Mesodermal cell (in vitro differentiated cells): ENCODE measurements around the gene REXO1. TPM values are rescaled to one million over a fixed set of nuclear protein-coding genes. Genes with fewer than 3 reads are reported as not detected.
"Not testable (repeated sequence)": the region's sequence is repeated elsewhere in the genome, so short reads cannot be mapped to it uniquely, and the experiment has no call there.

Experiments used
- H3K27ac ChIP-seq: 2 replicates; pipeline ENCODE4 v1.7.0; 2013; ENCODE audit warnings: mild to moderate bottlenecking, low read depth, low read length, moderate library complexity; ENCODE audit not compliant: severe bottlenecking
- H3K36me3 ChIP-seq: 2 replicates; pipeline ENCODE4 v1.7.1; 2013; ENCODE audit warnings: mild to moderate bottlenecking, low read length, moderate library complexity; ENCODE audit not compliant: control insufficient read depth, insufficient read depth
- H3K4me1 ChIP-seq: one replicate; pipeline ENCODE4 v1.7.1; 2013; ENCODE audit warnings: mild to moderate bottlenecking, low read length; ENCODE audit not compliant: insufficient read depth, control insufficient read depth, poor library complexity, severe bottlenecking
- H3K4me3 ChIP-seq: 2 replicates; pipeline ENCODE4 v1.7.0; 2013; ENCODE audit warnings: low read length, control low read depth, mild to moderate bottlenecking; ENCODE audit not compliant: insufficient read depth, poor library complexity, severe bottlenecking; ENCODE audit errors: extremely low read depth
- H3K9me3 ChIP-seq: 2 replicates; pipeline ENCODE4 v1.7.1; 2013; ENCODE audit warnings: mild to moderate bottlenecking, low read length, moderate library complexity; ENCODE audit not compliant: control insufficient read depth
- WGBS, 2 experiments: methylation state at CpG; one replicate each; pipeline ENCODE4 v1.1.5; 2013; ENCODE audit warnings: missing lambda C conversion rate in 2 of 2; ENCODE audit not compliant: insufficient coverage in 2 of 2; 5-methylcytosine and 5-hydroxymethylcytosine counted together
- polyA plus RNA-seq, 2 experiments: library from polyadenylated mRNA; stranded (reverse); fragments of 50-300 nt; gene quantifications; one replicate each; pipeline ENCODE4 v1.2.3, GENCODE V29; 2013

REXO1 gene, protein sequence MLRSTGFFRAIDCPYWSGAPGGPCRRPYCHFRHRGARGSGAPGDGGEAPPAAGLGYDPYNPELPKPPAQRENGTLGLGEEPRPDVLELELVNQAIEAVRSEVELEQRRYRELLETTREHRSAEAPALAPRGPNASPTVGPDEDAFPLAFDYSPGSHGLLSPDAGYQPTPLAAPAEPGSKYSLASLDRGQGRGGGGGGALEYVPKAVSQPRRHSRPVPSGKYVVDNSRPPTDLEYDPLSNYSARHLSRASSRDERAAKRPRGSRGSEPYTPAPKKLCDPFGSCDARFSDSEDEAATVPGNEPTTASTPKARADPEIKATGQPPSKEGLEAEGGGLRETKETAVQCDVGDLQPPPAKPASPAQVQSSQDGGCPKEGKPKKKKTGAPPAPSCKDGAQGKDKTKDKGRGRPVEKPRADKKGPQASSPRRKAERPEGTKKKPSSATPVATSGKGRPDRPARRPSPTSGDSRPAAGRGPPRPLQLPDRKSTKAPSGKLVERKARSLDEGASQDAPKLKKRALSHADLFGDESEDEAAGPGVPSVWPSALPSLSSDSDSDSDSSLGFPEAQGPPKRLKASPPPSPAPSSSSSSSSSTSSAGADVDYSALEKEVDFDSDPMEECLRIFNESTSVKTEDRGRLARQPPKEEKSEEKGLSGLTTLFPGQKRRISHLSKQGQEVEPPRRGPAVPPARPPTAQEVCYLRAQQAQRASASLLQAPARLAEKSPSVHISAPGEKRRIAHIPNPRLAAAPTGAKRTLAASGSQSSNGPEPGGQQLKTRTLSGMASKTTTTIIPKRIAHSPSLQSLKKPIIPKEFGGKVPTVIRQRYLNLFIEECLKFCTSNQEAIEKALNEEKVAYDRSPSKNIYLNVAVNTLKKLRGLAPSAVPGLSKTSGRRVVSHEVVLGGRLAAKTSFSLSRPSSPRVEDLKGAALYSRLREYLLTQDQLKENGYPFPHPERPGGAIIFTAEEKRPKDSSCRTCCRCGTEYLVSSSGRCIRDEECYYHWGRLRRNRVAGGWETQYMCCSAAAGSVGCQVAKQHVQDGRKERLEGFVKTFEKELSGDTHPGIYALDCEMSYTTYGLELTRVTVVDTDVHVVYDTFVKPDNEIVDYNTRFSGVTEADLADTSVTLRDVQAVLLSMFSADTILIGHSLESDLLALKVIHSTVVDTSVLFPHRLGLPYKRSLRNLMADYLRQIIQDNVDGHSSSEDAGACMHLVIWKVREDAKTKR
- polyA plus RNA-seq (2013, experiment 1 of 2) = 23.2 TPM
- 21.6 TPM for polyA plus RNA-seq (2013, experiment 2 of 2)

DNA sequence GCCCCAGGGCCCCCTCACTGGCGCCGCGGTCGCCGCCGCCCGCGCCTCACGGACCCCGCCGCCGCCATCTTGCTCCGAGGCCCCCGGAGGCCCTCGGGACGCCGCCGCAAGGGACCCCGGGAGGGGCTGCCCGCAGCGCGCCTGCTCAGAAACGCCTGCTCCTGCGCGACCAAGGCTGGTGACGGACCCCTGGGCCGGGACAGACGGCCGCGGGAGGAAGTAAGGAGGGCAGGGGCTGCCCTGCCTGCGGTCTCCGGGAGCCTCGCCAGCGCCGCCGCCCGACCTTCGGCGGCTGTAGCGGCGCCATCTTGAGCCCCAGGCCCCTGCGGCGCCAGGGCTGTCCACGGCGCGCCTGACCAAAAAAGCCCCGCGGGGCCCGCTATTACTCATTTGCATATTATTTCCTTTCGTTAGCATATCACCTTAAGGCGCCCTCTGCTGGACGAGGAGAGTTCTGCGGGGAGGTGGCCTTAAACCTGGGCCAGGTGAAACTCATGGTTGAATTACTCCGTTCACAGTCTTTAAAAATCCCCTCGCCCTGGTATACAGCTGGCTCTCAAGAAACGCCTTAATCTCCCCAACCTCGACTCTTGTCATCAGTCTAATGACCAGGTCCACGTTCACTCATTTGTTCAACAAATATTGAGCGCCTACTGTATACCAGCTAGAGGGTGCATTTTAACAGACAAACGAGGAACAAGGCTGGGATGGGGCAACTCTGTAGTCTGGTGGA, at the start of gene REXO1:
Gene REXO1, minus strand, starts transcription at position 85 of the 733 bp plus-strand sequence. CDS start 125 bp downstream, outside the sequence.
- WGBS, 2 experiments = 4% methylated on average over 51 to 52 of the region's 60 CpGs

DNA sequence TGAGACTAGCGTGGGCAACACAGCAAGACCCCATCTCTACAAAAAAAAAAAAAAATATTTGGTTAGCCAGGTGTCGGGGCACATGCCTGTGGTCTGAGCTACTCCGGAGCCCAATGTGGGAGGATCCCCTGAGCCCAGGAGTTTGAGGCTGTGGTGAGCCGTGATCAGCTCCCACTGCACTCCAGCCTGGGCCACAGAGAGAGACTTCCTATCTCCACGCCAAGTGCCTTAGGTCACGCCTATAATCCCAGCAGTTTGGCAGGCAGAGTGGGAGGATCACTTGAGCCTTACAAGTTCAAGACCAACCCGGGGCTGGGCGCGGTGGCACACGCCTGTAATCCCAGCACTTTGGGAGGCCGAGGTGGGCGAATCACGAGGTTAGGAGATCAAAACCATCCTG, 48.2 kb upstream of the REXO1 start:
- H3K4me1 ChIP-seq = peaks cover 4% of the 10 kb centered on the region
- no peak overlapping the region for H3K4me3 ChIP-seq
- H3K36me3 ChIP-seq = no peaks in the 10 kb centered on the region
- no peak overlapping the region for H3K27ac ChIP-seq
- WGBS, 2 experiments = 92 to 95% methylated on average over 13 of the region's 13 CpGs
- no peaks in the 10 kb centered on the region for H3K9me3 ChIP-seq

More for the DNA sequence above, at the start of gene REXO1:
- H3K27ac ChIP-seq = peak within 1 kb of the TSS; percentile 100
- H3K9me3 ChIP-seq = no peaks in the 10 kb centered on the region
- peak within 1 kb of the TSS; percentile 99 for H3K4me3 ChIP-seq
- peaks cover 9% of the 10 kb centered on the region for H3K4me1 ChIP-seq
- peaks cover 34% of the 10 kb centered on the region for H3K36me3 ChIP-seq

DNA sequence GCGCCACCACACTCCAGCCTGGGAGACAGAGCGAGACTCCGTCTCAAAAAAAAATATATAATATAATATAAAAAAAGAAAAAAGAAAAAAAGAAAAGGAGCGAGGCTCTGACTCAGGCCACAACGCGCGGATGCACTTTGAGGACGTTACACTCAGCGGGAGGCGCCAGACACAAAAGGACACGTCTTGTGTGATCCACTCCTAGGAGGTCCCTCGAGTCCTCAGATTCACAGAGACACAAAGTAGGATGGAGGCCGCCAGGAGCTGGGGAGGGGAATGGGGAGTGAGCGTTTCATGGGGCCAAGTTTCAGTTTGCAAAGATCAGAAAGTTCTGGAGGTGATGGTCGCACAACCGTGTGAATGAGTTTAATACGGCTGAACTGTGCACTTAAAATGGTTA, 45.5 kb upstream of the REXO1 start:
- H3K27ac ChIP-seq = no peak overlapping the region
- H3K36me3 ChIP-seq = no peaks in the 10 kb centered on the region
- H3K4me1 ChIP-seq = peaks cover 4% of the 10 kb centered on the region
- 70 to 74% methylated on average over 7 to 14 of the region's 17 CpGs for WGBS, 2 experiments
- no peak overlapping the region for H3K4me3 ChIP-seq
- H3K9me3 ChIP-seq = no peaks in the 10 kb centered on the region

DNA sequence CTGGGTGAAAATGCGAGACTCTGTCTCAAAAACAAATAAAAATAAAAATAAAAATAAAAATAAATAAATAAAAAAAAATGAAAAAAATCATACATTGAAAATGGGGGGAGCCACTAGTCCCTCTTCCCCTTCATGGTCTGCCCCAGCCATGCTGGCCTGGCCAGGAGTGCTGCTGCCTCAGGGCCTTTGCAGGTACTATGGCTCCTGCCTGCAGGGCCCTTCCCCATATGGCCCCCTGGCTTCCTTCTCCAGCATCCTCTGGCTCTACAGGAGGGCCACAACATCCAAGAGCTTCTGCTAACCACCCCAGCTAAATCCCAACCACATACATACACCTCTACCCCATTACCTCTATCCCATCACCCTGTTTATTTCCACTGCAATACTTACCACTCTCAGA, 41.6 kb upstream of the REXO1 start:
- H3K4me1 ChIP-seq = peaks cover 10% of the 10 kb centered on the region
- H3K9me3 ChIP-seq = no peaks in the 10 kb centered on the region
- H3K4me3 ChIP-seq = no peak overlapping the region
- H3K27ac ChIP-seq = no peak overlapping the region
- no CpG with 5 or more reads among the region's 1 CpG for WGBS, 2 experiments
- no peaks in the 10 kb centered on the region for H3K36me3 ChIP-seq

DNA sequence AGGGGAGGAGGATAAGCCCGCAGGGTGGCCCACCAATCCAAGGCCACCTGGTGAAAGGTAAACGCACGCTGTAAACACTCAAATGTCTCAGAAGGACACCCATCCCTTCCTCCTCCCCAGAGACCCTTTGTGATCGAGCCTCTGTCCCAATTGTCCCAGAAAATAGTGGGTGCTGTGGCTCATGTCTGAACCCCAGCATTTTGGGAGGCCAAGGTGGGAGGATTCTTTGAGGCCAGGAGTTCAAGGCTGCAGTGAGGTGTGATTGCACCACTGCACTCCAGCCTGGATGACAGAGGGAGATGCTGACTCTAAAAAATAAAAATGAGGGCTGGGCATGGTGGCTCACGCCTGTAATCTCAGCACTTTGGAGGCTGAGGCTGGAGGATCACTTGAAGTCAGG, 40.1 kb upstream of the REXO1 start:
- Histone ChIP-seq H3K27ac (no peak overlapping the region), H3K9me3 (no peaks in the 10 kb centered on the region), H3K4me3 (no peak overlapping the region), H3K36me3 (no peaks in the 10 kb centered on the region), H3K4me1 (peaks cover 20% of the 10 kb centered on the region)
- WGBS, 2 experiments = 88 to 93% methylated on average over 1 of the region's 5 CpGs

DNA sequence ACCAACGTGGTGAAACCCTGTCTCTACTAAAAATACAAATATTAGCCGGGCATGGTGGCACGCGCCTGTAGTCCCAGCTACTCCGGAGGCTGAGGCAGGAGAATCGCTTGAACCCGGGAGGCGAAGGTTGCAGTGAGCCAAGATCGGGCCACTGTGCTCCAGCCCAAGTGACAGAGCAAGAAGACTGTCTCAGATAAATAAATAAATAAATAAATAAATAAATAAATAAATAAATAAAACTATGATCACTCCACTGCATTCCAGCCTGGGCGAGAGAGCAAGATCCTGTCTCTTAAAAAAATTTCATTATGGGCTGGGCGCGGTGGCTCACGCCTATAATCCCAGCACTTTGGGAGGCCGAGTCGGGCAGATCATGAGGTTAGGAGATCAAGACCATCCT, 38.1 kb upstream of the REXO1 start:
- H3K9me3 ChIP-seq, H3K27ac ChIP-seq, H3K36me3 ChIP-seq, H3K4me3 ChIP-seq: not testable (repeated sequence)
- peaks cover 37% of the 10 kb centered on the region for H3K4me1 ChIP-seq
- 98 to 100% methylated on average over 11 to 14 of the region's 15 CpGs for WGBS, 2 experiments

DNA sequence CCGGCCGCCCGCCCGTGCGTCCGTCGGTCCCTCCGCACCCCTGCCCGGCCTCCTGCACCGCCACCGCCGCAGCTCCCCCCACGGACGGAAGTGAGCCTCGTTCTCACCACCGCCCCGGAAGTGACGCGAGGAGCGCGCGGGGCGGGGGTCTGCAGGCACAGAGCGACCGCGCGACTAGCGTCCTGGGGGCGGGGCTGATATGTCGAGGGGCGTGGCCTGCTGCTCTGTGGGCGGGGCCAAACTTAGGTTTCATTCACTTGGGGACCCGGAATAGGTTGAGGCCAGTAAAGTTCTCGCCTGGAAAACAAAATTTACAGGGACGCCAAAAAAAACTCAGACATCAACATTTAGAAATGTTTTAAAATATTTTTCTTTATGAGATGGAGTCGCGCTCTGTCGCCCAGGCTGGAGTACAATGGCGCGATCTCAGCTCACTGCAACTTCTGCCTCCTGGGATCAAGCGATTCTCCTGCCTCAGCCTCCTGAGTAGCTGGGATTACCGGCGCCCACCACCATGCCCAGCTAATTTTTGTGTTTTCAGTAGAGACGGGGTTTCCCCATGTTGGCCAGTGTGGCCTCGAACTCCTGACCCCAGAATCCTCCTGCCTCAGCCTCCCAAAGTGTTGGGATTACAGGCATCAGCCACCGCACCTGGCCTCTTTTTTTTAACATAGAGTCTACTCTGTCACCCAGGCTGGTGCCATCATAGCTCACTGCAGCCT, 37.3 kb upstream of the REXO1 start, which contains the start of gene ABHD17A:
Gene ABHD17A, minus strand, starts transcription at position 99 of the 722 bp plus-strand sequence. CDS start 3,930 bp downstream, outside the sequence.
- H3K36me3 ChIP-seq, H3K27ac ChIP-seq, H3K9me3 ChIP-seq: not testable (repeated sequence)
- 40 to 56% methylated on average over 17 to 23 of the region's 46 CpGs for WGBS, 2 experiments
- H3K4me3 ChIP-seq = peak within 1 kb of the TSS; percentile 82
- H3K4me1 ChIP-seq = peaks cover 37% of the 10 kb centered on the region

DNA sequence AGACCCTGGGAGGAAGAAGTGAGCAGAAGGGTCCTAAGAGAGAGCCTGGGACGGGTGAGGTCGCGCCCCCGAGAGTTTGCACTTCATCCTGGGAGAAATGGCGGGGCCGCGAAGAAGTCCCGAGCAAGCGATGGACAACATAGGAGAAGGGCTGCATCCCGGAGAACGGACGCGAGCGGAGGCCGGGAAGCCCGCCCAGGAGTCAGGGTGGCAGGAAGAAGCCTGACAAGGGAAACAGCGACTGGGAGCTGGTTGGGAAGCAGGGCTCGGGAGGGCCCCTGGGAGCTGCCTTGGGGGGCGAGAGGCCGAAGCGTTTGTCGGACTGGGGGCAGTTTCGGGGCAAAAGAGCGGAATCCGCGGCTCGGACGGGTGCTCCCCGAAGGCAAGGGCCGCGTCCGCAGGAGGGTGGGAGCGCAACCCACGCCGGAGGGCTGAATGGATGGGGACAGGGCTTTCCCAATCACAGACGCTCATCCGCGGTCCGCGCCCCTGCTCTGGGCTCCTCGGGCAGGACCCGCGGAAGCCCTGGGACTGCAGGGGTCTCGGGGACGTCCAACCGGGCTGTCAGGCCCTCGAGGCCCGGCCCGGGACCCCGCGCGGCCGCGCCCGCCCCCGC, 36.5 kb upstream of the REXO1 start:
- H3K4me1 ChIP-seq = peaks cover 37% of the 10 kb centered on the region
- H3K27ac ChIP-seq = no peak overlapping the region
- 1% methylated on average over 43 to 49 of the region's 56 CpGs for WGBS, 2 experiments
- H3K4me3 ChIP-seq = peak overlapping the region; percentile 82
- H3K36me3 ChIP-seq = peaks cover 15% of the 10 kb centered on the region
- H3K9me3 ChIP-seq = no peaks in the 10 kb centered on the region

DNA sequence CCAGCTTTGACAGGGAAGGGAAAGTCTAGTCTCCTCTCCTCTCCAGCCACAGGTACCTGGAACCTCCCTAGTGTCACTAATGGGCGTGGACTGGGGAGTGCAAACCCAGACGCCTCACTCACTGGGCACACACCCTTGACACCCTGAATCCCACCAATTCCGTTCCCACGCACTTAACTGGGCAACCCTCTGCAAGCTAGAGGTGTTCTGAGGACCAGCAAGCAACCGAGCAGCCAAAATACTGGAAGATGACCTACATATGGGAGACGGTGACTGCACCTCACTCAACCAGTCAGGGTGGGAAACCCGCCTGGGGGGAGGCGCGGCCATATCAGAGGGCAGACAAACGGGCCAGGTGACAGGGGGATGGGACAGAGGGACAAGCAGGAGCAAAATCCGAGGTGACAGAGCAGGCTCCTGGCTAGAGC, 36.0 kb upstream of the REXO1 start:
- no peaks in the 10 kb centered on the region for H3K9me3 ChIP-seq
- 19 to 34% methylated on average over 9 of the region's 11 CpGs for WGBS, 2 experiments
- peaks cover 37% of the 10 kb centered on the region for H3K4me1 ChIP-seq
- peak overlapping the region; percentile 82 for H3K4me3 ChIP-seq
- no peak overlapping the region for H3K27ac ChIP-seq
- H3K36me3 ChIP-seq = peaks cover 15% of the 10 kb centered on the region
